H9 (cell line): Measurements from ENCODE around the gene CFAP299. TPM values are rescaled to one million over a fixed set of nuclear protein-coding genes. Genes with fewer than 3 reads are reported as not detected.

Source experiments
- DNase-seq: peaks from one replicate; pipeline ENCODE4 v3.0.0-alpha.2; 2017
- H2AFZ ChIP-seq: one replicate; pipeline ENCODE4 v1.6.1; 2013; ENCODE audit warnings: mild to moderate bottlenecking, low read length, control low read depth, moderate library complexity
- H2AK5ac ChIP-seq: 2 replicates; pipeline ENCODE4 v1.6.1; 2013; ENCODE audit warnings: low read length, control low read depth, mixed read lengths; ENCODE audit not compliant: insufficient read length
- H2BK120ac ChIP-seq: one replicate; pipeline ENCODE4 v1.6.1; 2013; ENCODE audit warnings: low read depth, mild to moderate bottlenecking, low read length, control low read depth, inconsistent platforms; ENCODE audit not compliant: poor library complexity, severe bottlenecking
- H2BK12ac ChIP-seq: 2 replicates; pipeline ENCODE4 v1.6.1; 2013; ENCODE audit warnings: low read length, control low read depth, mixed read lengths, low read depth; ENCODE audit not compliant: insufficient read length
- H2BK15ac ChIP-seq: 2 replicates; pipeline ENCODE4 v1.6.1; 2013; ENCODE audit warnings: low read depth, low read length, control low read depth
- H2BK20ac ChIP-seq: one replicate; pipeline ENCODE4 v1.6.1; 2013; ENCODE audit warnings: low read depth, mild to moderate bottlenecking, low read length, control low read depth, inconsistent platforms; ENCODE audit not compliant: poor library complexity, severe bottlenecking
- H2BK5ac ChIP-seq: 2 replicates; pipeline ENCODE4 v1.6.1; 2013; ENCODE audit warnings: low read length, control low read depth, mixed read lengths; ENCODE audit not compliant: insufficient read length
- H3K14ac ChIP-seq: 2 replicates; pipeline ENCODE4 v1.6.1; 2013; ENCODE audit warnings: low read length, control low read depth; ENCODE audit not compliant: insufficient read depth
- H3K18ac ChIP-seq: 2 replicates; pipeline ENCODE4 v1.6.1; 2013; ENCODE audit warnings: low read depth, mild to moderate bottlenecking, mixed read lengths, low read length, control low read depth; ENCODE audit not compliant: insufficient read length
- H3K23ac ChIP-seq: 2 replicates; pipeline ENCODE4 v1.6.1; 2013; ENCODE audit warnings: low read length, control low read depth, mixed read lengths, low read depth; ENCODE audit not compliant: insufficient read length
- H3K23me2 ChIP-seq: 2 replicates; pipeline ENCODE4 v1.6.1; 2013; ENCODE audit warnings: low read depth, mild to moderate bottlenecking, mixed read lengths, low read length, control low read depth; ENCODE audit not compliant: insufficient read length, poor library complexity, severe bottlenecking
- H3K27ac ChIP-seq: 2 replicates; pipeline ENCODE4 v1.5.1; 2013; ENCODE audit warnings: low read length, control low read depth, mixed read lengths, low read depth; ENCODE audit not compliant: insufficient read length
- H3K27me3 ChIP-seq: 2 replicates; pipeline ENCODE4 v1.6.1; 2013; ENCODE audit warnings: low read length, control low read depth, inconsistent platforms; ENCODE audit not compliant: insufficient read depth
- H3K4ac ChIP-seq: 2 replicates; pipeline ENCODE4 v1.6.1; 2013; ENCODE audit warnings: low read depth, mild to moderate bottlenecking, control low read depth, inconsistent platforms, low read length, moderate library complexity
- H3K4me1 ChIP-seq: 2 replicates; pipeline ENCODE4 v1.6.1; 2013; ENCODE audit warnings: low read length, control low read depth, inconsistent platforms; ENCODE audit not compliant: insufficient read depth
- H3K4me2 ChIP-seq: 2 replicates; pipeline ENCODE4 v1.6.1; 2013; ENCODE audit warnings: low read length, control low read depth, mixed read lengths; ENCODE audit not compliant: insufficient read length, insufficient read depth
- H3K56ac ChIP-seq: 2 replicates; pipeline ENCODE4 v1.6.1; 2013; ENCODE audit warnings: low read depth, mild to moderate bottlenecking, mixed read lengths, low read length, control low read depth; ENCODE audit not compliant: insufficient read length
- H3K79me1 ChIP-seq: 2 replicates; pipeline ENCODE4 v1.6.1; 2013; ENCODE audit warnings: low read depth, mild to moderate bottlenecking, moderate library complexity, low read length, control low read depth, inconsistent platforms; ENCODE audit not compliant: insufficient read depth, poor library complexity, severe bottlenecking
- H3K79me2 ChIP-seq: 2 replicates; pipeline ENCODE4 v1.6.1; 2013; ENCODE audit warnings: low read length, control low read depth, inconsistent platforms; ENCODE audit not compliant: insufficient read depth
- H3K9ac ChIP-seq: 2 replicates; pipeline ENCODE4 v1.6.1; 2013; ENCODE audit warnings: low read length, control low read depth, mixed read lengths; ENCODE audit not compliant: insufficient read length; ENCODE audit errors: extremely low read depth
- H3K9me3 ChIP-seq: one replicate; pipeline ENCODE4 v1.6.1; 2013; ENCODE audit warnings: low read depth, low read length, inconsistent platforms; ENCODE audit not compliant: control insufficient read depth
- H3T11ph ChIP-seq: one replicate; pipeline ENCODE4 v1.6.1; 2013; ENCODE audit warnings: mild to moderate bottlenecking, low read length, control low read depth, inconsistent platforms
- H4K20me1 ChIP-seq: one replicate; pipeline ENCODE4 v1.6.1; 2013; ENCODE audit not compliant: control insufficient read depth, insufficient read length, insufficient read depth
- H4K5ac ChIP-seq: 2 replicates; pipeline ENCODE4 v1.6.1; 2013; ENCODE audit warnings: low read depth, mild to moderate bottlenecking, mixed read lengths, low read length, control low read depth; ENCODE audit not compliant: insufficient read length
- H4K8ac ChIP-seq: replicated peaks from 2 replicates; pipeline ENCODE4 v1.6.1; 2013; ENCODE audit warnings: low read length, control low read depth, mixed read lengths, low read depth; ENCODE audit not compliant: insufficient read length
- H4K91ac ChIP-seq: 2 replicates; pipeline ENCODE4 v1.6.1; 2013; ENCODE audit warnings: low read depth, mild to moderate bottlenecking, moderate library complexity, mixed read lengths, low read length, control low read depth; ENCODE audit not compliant: insufficient read length
- H3K27ac Mint-ChIP-seq, 3 experiments: 2 replicates in 2 of 3; 3 replicates in 1 of 3; pipeline ENCODE4 v1.8.0; 2020 to 2021; ENCODE audit warnings: mixed read lengths in 3 of 3, mild to moderate bottlenecking in 1 of 3, moderate library complexity in 1 of 3
- H3K27me3 Mint-ChIP-seq: 2 replicates; pipeline ENCODE4 v1.8.0; 2021; ENCODE audit warnings: low read depth, mild to moderate bottlenecking, moderate library complexity, mixed read lengths
- H3K36me3 Mint-ChIP-seq, 3 experiments: 2 replicates in 2 of 3; 3 replicates in 1 of 3; pipeline ENCODE4 v1.8.0; 2020 to 2021; ENCODE audit warnings: low read depth in 3 of 3, mixed read lengths in 3 of 3; ENCODE audit not compliant: insufficient read depth in 1 of 3
- H3K4me1 Mint-ChIP-seq, 2 experiments: 2 replicates each; pipeline ENCODE4 v1.8.0; 2020; ENCODE audit warnings: mixed read lengths in 2 of 2
- H3K4me3 Mint-ChIP-seq, 2 experiments: 2 replicates in 1 of 2; 3 replicates in 1 of 2; pipeline ENCODE4 v1.8.0; 2020 to 2021; ENCODE audit warnings: mild to moderate bottlenecking in 2 of 2, mixed read lengths in 2 of 2, moderate library complexity in 1 of 2
- H3K9me3 Mint-ChIP-seq, 2 experiments: 2 replicates in 1 of 2; 3 replicates in 1 of 2; pipeline ENCODE4 v1.8.0; 2020; ENCODE audit warnings: mild to moderate bottlenecking in 2 of 2, mixed read lengths in 2 of 2, moderate library complexity in 1 of 2
- WGBS: extraction: QIAGEN DNeasy Blood & Tissue Kit; methylation state at CpG from one replicate; pipeline ENCODE4 v1.1.7; 2013; ENCODE audit warnings: missing lambda C conversion rate, low lambda C conversion rate, mixed read lengths; ENCODE audit not compliant: insufficient read length; ENCODE audit errors: extremely low coverage; 5-methylcytosine and 5-hydroxymethylcytosine counted together
- total RNA-seq: library from RNA; stranded (reverse); gene quantifications from 2 replicates; pipeline ENCODE4 v1.2.1, GENCODE V29; 2021
- TF ChIP-seq, protein P1 (sequence below): fragments of 200-600 bp; sonication (generic); conservative IDR thresholded peaks from 3 replicates; pipeline ENCODE4 v1.8.0; 2021; ENCODE audit warnings: antibody characterized with exemption, mild to moderate bottlenecking

The CFAP299 gene
- total RNA-seq, 1 experiment from 2014 or later, result not detected

- DNase-seq, result no peak
- no peak overlapping the region for H4K5ac ChIP-seq
- Mint-ChIP-seq H3K9me3 (no peaks in the 10 kb centered on the region), H3K4me3 (no peak overlapping the region), H3K36me3 (no peaks in the 10 kb centered on the region), H3K27ac (no peak overlapping the region), H3K4me1 (peaks cover 4% of the 10 kb centered on the region in 2 experiments), H3K27me3 (no peaks in the 10 kb centered on the region)
- H3K4me1 ChIP-seq, result no peaks in the 10 kb centered on the region
- TF ChIP-seq, protein P1, sequence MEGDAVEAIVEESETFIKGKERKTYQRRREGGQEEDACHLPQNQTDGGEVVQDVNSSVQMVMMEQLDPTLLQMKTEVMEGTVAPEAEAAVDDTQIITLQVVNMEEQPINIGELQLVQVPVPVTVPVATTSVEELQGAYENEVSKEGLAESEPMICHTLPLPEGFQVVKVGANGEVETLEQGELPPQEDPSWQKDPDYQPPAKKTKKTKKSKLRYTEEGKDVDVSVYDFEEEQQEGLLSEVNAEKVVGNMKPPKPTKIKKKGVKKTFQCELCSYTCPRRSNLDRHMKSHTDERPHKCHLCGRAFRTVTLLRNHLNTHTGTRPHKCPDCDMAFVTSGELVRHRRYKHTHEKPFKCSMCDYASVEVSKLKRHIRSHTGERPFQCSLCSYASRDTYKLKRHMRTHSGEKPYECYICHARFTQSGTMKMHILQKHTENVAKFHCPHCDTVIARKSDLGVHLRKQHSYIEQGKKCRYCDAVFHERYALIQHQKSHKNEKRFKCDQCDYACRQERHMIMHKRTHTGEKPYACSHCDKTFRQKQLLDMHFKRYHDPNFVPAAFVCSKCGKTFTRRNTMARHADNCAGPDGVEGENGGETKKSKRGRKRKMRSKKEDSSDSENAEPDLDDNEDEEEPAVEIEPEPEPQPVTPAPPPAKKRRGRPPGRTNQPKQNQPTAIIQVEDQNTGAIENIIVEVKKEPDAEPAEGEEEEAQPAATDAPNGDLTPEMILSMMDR, result no peak
- no CpG with 5 or more reads among the region's 3 CpGs for WGBS
- no peak overlapping the region for H4K8ac ChIP-seq
- no peak overlapping the region for H2BK15ac ChIP-seq
- no peak overlapping the region for H2BK12ac ChIP-seq
- no peak overlapping the region for H3K14ac ChIP-seq
- no peak overlapping the region for H2BK120ac ChIP-seq
- H3T11ph ChIP-seq, result no peak overlapping the region
- no peak overlapping the region for H3K9ac ChIP-seq
- no peak overlapping the region for H3K23ac ChIP-seq
- H3K27ac ChIP-seq, result no peak overlapping the region
- no peaks in the 10 kb centered on the region for H4K20me1 ChIP-seq
- H3K9me3 ChIP-seq, result no peaks in the 10 kb centered on the region
- H3K27me3 ChIP-seq, result no peaks in the 10 kb centered on the region
- H3K23me2 ChIP-seq, result no peaks in the 10 kb centered on the region
- no peak overlapping the region for H2AFZ ChIP-seq
- no peak overlapping the region for H2BK20ac ChIP-seq
- no peaks in the 10 kb centered on the region for H3K79me2 ChIP-seq
- H3K56ac ChIP-seq, result no peak overlapping the region
- no peak overlapping the region for H3K4me2 ChIP-seq
- H3K79me1 ChIP-seq, result no peaks in the 10 kb centered on the region
- no peak overlapping the region for H2AK5ac ChIP-seq
- no peak overlapping the region for H3K18ac ChIP-seq
- no peak overlapping the region for H2BK5ac ChIP-seq
- H4K91ac ChIP-seq, result no peak overlapping the region
- no peak overlapping the region for H3K4ac ChIP-seq
Observed at GRCh38 chr4:80875642-80876041, 540.1 kb downstream of the CFAP299 start.
